Heart left ventricle (tissue), 16 donors: ENCODE data around the gene SHC4. TPM values are rescaled to one million over a fixed set of nuclear protein-coding genes. Genes with fewer than 3 reads are reported as not detected.

ENCODE experiments used
- ATAC-seq, 4 donors: fragments of 200-7000 bp; cut with Tn5 transposase; one replicate each; pipeline ENCODE4 v1.9.1; 2020 to 2022; ENCODE audit warnings: moderate library complexity in 4 of 4, mild to moderate bottlenecking in 3 of 4, moderate number of reproducible peaks in 1 of 4
- DNase-seq, 5 donors: peaks; one replicate each; pipeline ENCODE4 v3.0.0-alpha.2; 2020
- H3K27ac ChIP-seq, 12 donors: fragments of 200-600 bp; sonication (generic) in 4 of 12; one replicate each; pipeline versions ENCODE4 v1.5.0 to v1.8.0; 2016 to 2022; ENCODE audit warnings: mild to moderate bottlenecking in 2 of 12
- H3K27me3 ChIP-seq, 9 donors: fragments of 200-600 bp; sonication (generic) in 2 of 9; one replicate each; pipeline versions ENCODE4 v1.5.1 to v1.8.0; 2016 to 2022; ENCODE audit warnings: mild to moderate bottlenecking in 3 of 9
- H3K36me3 ChIP-seq, 9 donors: fragments of 200-600 bp; sonication (generic) in 2 of 9; one replicate each; pipeline versions ENCODE4 v1.5.0 to v1.8.0; 2018 to 2022; ENCODE audit warnings: mild to moderate bottlenecking in 2 of 9
- H3K4me1 ChIP-seq, 12 donors: fragments of 200-600 bp; sonication (generic) in 4 of 12; one replicate each; pipeline versions ENCODE4 v1.5.0 to v1.8.0; 2016 to 2022; ENCODE audit warnings: mild to moderate bottlenecking in 3 of 12
- H3K4me3 ChIP-seq, 12 donors: fragments of 200-600 bp; sonication (generic) in 4 of 12; one replicate each; pipeline versions ENCODE4 v1.5.0 to v1.8.0; 2017 to 2022; ENCODE audit warnings: mild to moderate bottlenecking in 9 of 12, moderate library complexity in 4 of 12
- H3K9me3 ChIP-seq, 12 donors: fragments of 200-600 bp; sonication (generic) in 4 of 12; one replicate each; pipeline versions ENCODE4 v1.5.0 to v1.8.0; 2016 to 2022; ENCODE audit warnings: mild to moderate bottlenecking in 1 of 12
- POLR2A ChIP-seq, 2 donors: fragments of 450-650 bp; IDR thresholded peaks; one replicate each; pipeline ENCODE4 v1.6.1; 2017; ENCODE audit warnings: antibody characterized with exemption in 2 of 2, mild to moderate bottlenecking in 2 of 2, moderate library complexity in 2 of 2
- WGBS, 4 donors: extraction: QIAGEN DNeasy Blood & Tissue Kit in 2 of 4; methylation state at CpG; one replicate each; pipeline versions ENCODE4 v1.1.5 to v1.1.7; 2013 to 2018; 5-methylcytosine and 5-hydroxymethylcytosine counted together
- intact Hi-C, 10 donors: fragments of 100-400 bp; cut with DNase I; formaldehyde crosslinking; loops; one replicate each; pipeline versions ENCODE4 v1.11.1 to v1.14.2; 2022
- polyA plus RNA-seq, 2 donors: library from polyadenylated mRNA; stranded (reverse); fragments of 200-250 nt; gene quantifications; one replicate each; pipeline ENCODE4 v1.2.3, GENCODE V29; 2013
- total RNA-seq, 9 donors: library from RNA; depleted of rRNA in 2 of 9; stranded (reverse); fragments of >200 nt in 2 of 9; fragmentation: NEBNext Ultra II Directional in 3 of 9; extraction: Animal tissue kit (Norgen Biotek cat#: 25700) in 3 of 9; gene quantifications; one replicate each; pipeline versions ENCODE4 v1.1.0 to v1.2.4, GENCODE V29; 2016 to 2023
- TF ChIP-seq, protein P1 (sequence below), 12 donors: fragments of 200-600 bp; sonication (generic) in 4 of 12; IDR thresholded peaks; one replicate each; pipeline versions ENCODE4 v1.5.0 to v1.8.0; 2018 to 2022; ENCODE audit warnings: antibody characterized with exemption in 12 of 12, mild to moderate bottlenecking in 5 of 12
- donor health status: ischemic (EF 13 %, LVEDD 7.1; RV severe dilation, severe dysfunction).
- donor health status: healthy with polysubstance abuse.
- donor health status: DM: no; HTN: yes; CAD: no.
- donor health status: DM: no; HTN: no; CAD: no.
- donor health status: ischemic (EF 25% LVEDD 6.9; RV normal size, moderate dysfunction).
- donor health status: ischemic (EF 25% LVEDD 5.7; RV mildly dilated, moderate dysfunction).
- donor health status: healthy.
- donor health status: DM: yes; HTN: yes; CAD: no.
- donor health status: ischemic (EF 35%, LVEDD 5.7; RV mildly dilated, moderate dysfunction).
- donor health status: nonischemic (EF 11% LVEDD 7.7; RV severe dilation, severe dysfunction).
- donor health status: DM: yes; HTN: yes; CAD: no.
- donor health status: PGD.
- donor health status: ischemic (EF 29% LVEDD 5.4; RV normal size, mild dysfunction).
- donor health status: nonischemic (EF 23%, LVEDD 6.1; RV moderate dilation, normal function).

The SHC4 gene
- total and polyA plus RNA-seq, 11 donors = 1.3 to 4.1 (median 2.2) TPM

DNA sequence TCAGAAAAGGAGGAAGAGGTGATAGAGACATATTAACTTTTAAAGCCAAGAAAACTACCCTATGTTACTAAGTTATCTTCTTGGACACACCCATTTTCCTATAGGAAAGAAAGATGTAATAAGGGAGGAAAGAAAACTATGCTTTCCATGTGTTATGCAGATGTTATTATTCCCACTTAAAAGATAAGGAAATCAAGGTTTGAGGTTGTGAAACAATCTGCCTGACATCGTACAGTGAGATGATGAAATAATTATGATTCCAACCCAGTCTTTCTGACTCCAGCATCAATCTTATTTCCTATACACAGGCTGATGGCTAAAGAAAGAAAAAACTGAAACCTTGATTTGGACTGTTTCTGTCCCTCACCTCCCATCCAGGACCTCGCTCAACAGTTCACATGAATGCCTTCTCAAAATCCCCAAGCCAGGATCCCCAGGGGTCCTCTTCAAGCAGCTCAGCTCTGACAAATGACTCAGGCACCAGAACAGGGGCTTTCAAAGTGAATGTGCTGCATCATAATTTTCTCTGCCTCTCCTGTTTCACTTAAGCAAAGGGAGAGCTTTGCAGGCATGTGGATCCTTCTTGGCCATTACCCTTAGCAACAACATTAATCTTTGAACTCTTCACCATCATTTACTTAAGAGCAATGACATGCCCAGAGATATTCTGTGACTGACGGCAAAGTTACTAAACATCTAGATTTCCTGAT lies 98.2 kb downstream of the SHC4 start:
- no peak overlapping the region for H3K4me3 ChIP-seq
- intact Hi-C loops = no loop called here
- peak in 1 of 4 donors; percentile 22 for ATAC-seq
- peak overlapping the region in 1 of 12 donors; percentile 9 for H3K27ac ChIP-seq
- no peaks in the 10 kb centered on the region for H3K27me3 ChIP-seq
- peak in 1 of 5 donors; percentile 28 for DNase-seq
- no peaks in the 10 kb centered on the region for H3K36me3 ChIP-seq
- 63 to 77% (median 71%) methylated on average over 3 of the region's 3 CpGs for WGBS, 4 donors
- H3K9me3 ChIP-seq = no peaks in the 10 kb centered on the region
- no peak for TF ChIP-seq POLR2A (IDR thresholded peaks at IDR 0.05)
- TF ChIP-seq, protein P1, sequence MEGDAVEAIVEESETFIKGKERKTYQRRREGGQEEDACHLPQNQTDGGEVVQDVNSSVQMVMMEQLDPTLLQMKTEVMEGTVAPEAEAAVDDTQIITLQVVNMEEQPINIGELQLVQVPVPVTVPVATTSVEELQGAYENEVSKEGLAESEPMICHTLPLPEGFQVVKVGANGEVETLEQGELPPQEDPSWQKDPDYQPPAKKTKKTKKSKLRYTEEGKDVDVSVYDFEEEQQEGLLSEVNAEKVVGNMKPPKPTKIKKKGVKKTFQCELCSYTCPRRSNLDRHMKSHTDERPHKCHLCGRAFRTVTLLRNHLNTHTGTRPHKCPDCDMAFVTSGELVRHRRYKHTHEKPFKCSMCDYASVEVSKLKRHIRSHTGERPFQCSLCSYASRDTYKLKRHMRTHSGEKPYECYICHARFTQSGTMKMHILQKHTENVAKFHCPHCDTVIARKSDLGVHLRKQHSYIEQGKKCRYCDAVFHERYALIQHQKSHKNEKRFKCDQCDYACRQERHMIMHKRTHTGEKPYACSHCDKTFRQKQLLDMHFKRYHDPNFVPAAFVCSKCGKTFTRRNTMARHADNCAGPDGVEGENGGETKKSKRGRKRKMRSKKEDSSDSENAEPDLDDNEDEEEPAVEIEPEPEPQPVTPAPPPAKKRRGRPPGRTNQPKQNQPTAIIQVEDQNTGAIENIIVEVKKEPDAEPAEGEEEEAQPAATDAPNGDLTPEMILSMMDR (IDR thresholded peaks at IDR 0.05) = no peak
- H3K4me1 ChIP-seq = peaks cover 0 to 9% (median 0%) of the 10 kb centered on the region in 12 donors

DNA sequence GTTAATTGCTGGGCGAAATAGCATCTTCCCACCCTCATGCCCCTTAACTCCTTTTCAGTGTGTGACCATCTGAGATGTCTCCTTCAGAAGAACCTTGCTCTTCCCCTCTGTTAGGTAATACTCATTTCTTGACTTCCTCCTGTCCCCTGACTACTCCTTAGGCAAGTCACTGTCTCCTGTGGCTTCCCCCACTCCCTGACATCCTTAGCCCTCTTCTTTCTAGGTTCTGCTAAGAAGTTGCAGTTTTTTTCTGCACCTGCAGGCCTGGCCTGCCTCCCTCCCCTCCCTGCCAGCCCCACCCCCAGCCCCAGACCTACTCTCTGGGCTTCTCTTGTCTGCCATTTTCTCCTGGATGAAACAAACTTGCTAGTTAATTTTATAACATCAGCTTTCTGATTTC lies 101.0 kb downstream of the SHC4 start:
- no peaks in the 10 kb centered on the region for H3K27me3 ChIP-seq

DNA sequence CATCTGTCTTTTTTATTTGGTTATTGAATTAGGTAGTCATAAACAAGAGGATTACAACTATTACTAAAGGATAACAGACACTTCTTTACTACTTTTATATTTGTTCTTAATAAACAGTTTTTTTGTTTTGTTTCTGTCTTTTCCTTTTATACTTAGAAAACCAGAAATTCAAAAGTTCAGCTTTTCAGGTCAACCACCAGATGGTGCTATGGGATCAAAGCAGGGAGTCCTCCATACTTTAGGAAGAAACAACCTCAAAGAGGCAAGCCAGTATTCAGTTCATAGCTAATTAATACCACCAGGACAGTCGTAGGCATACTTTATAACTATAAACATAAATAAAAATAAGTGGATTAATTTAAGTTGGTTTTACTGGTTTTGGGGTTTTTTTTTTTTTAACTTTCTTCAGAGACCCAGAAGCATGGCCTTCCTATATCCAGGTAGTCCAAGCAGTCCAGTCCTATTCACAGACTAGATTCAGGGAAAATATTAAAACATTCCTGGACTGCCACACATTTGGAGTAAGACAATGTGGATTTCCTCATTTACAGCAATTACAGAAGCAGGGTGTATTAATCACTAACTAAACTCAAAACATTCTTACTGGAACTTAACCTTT lies 101.8 kb downstream of the SHC4 start:
- no peaks in the 10 kb centered on the region for H3K4me1 ChIP-seq
- no peak overlapping the region for H3K27ac ChIP-seq
- TF ChIP-seq POLR2A (IDR thresholded peaks at IDR 0.05) = no peak
- TF ChIP-seq, protein P1 (IDR thresholded peaks at IDR 0.05) = peak; percentile 82 to 96 (median 86)
- intact Hi-C loops = loop anchor here (1.0 to 5.0 kb wide), 9 partner anchors 100 to 1285 kb away; partner anchors contain the start of genes FGF7 (in 8 of the 10) and SHC4 (in 2 of the 10)
- H3K27me3 ChIP-seq = no peaks in the 10 kb centered on the region
- no peak overlapping the region for H3K4me3 ChIP-seq
- no peaks in the 10 kb centered on the region for H3K36me3 ChIP-seq
- no peaks in the 10 kb centered on the region for H3K9me3 ChIP-seq
- ATAC-seq (peak in 2 of 4 donors; percentile 70 to 78), DNase-seq (peak in 2 of 5 donors; percentile 24 to 46)
- 2 to 3% (median 2%) methylated on average over 1 of the region's 1 CpG for WGBS, 4 donors

More for the DNA sequence above, 101.0 kb downstream of the SHC4 start:
- intact Hi-C loops = loop anchor here (1.0 to 5.0 kb wide), 9 partner anchors 100 to 1285 kb away; partner anchors contain the start of genes FGF7 (in 8 of the 10) and SHC4 (in 2 of the 10)
- TF ChIP-seq, protein P1 (IDR thresholded peaks at IDR 0.05) = no peak
- TF ChIP-seq POLR2A (IDR thresholded peaks at IDR 0.05) = no peak
- DNase-seq (no peak), ATAC-seq (no peak)
- Histone ChIP-seq H3K36me3 (no peaks in the 10 kb centered on the region), H3K4me3 (no peak overlapping the region), H3K9me3 (no peaks in the 10 kb centered on the region), H3K27ac (no peak overlapping the region), H3K4me1 (no peaks in the 10 kb centered on the region)
- 83 to 98% (median 93%) methylated on average over 1 of the region's 1 CpG for WGBS, 4 donors

DNA sequence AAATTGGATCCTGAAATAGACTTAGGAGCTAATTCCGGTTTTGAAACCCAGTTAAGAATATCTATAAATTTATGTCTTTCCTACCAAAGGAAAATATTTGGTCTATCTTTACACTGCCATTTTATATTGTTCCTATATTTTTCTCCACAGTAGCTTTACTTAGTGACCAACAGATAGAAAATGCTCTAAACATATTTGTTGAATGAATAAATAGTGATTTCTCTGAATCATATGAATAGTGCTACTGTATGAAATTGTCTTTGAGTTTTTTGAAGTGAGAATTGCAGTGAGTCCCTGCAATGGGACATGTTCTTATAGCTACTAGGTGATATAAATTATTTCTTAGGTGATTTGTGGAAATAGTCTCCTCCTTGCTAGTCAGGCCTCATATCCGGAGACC lies 104.3 kb downstream of the SHC4 start:
- WGBS, 4 donors = 80 to 93% (median 88%) methylated on average over 2 of the region's 2 CpGs
- DNase-seq (no peak), ATAC-seq (no peak)
- Histone ChIP-seq H3K27me3 (no peaks in the 10 kb centered on the region), H3K27ac (no peak overlapping the region), H3K4me1 (peaks cover 0 to 11% (median 0%) of the 10 kb centered on the region in 12 donors), H3K36me3 (no peaks in the 10 kb centered on the region), H3K4me3 (no peak overlapping the region), H3K9me3 (no peaks in the 10 kb centered on the region)
- no peak for TF ChIP-seq POLR2A (IDR thresholded peaks at IDR 0.05)
- TF ChIP-seq, protein P1 (IDR thresholded peaks at IDR 0.05) = no peak
- intact Hi-C loops = loop anchor here in 2 of 10 donors (5.0 kb wide), 2 partner anchors 502 to 1283 kb away; no protein-coding TSS in a partner anchor
